Measurements from ENCODE around the gene CUX1.

DNA sequence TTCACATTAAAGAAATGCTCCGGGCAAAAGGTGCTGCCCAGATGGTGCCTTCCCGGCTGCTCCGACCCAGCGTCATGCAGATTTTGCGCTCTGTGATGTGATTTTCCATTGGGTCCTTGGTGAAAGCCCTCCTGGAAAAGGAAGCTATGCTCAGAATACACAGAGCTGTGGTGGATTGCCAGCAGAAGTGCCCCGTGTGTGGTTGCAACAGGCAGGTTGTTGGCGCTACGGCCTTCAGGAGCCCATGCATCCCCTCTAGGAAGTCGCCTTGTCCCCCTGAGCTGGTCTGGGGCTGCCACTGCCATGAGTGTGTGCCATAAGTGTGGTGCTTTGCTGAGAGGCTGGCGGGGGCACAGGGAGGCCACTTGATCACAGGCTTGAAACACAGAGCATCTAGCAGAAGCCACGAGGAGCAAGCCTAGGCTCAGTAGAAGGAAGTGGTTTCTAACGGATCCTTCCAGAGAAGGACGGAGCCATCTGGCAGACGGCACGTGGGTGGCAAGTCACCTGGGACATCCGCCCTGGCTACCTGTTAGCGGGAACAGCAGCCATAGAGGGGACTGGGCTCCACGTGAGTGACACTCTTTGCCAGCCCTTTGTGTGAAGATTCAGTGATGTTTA is 210.9 kb downstream of the CUX1 start:
- TF ChIP-seq CTCF (IDR thresholded peaks at IDR 0.05): no peak
- no peak for TF ChIP-seq EP300 (IDR thresholded peaks at IDR 0.05; ENCODE audit: low read depth)
- no peak for TF ChIP-seq POLR2A (IDR thresholded peaks at IDR 0.05)
- TF ChIP-seq POLR2AphosphoS5 (IDR thresholded peaks at IDR 0.05): no peak
